Measurements from ENCODE around the gene ITPR3. TPM values are rescaled to one million over a fixed set of nuclear protein-coding genes. Genes with fewer than 3 reads are reported as not detected.

Gene ITPR3
- total RNA-seq, 2 experiments from 2014 or later = 42.6 to 42.9 TPM

- no peak overlapping the region for H3K4me3 Mint-ChIP-seq
- CTCF ChIA-PET = no interaction called here
These were observed 50.0 kb downstream of the ITPR3 start for GRCh38 chr6:33670971-33671743.

GRCh38 chr6:33671744-33672072 lies 50.6 kb downstream of the ITPR3 start:
- Mint-ChIP-seq H3K27me3 (no peaks in the 10 kb centered on the region), H3K9me3 (ENCODE audit: low read depth) (no peaks in the 10 kb centered on the region), H3K27ac (no peak overlapping the region), H3K36me3 (ENCODE audit: low read depth) (peaks cover 42% of the 10 kb centered on the region), H3K4me1 (peaks cover 16% of the 10 kb centered on the region), H3K4me3 (no peak overlapping the region)
- POLR2A ChIA-PET = no interaction called here
- intact Hi-C loops (cut with DNase I, micrococcal nuclease) = no loop called here
- CTCF ChIA-PET = no interaction called here
- DNase-seq (no peak), ATAC-seq (no peak)

More at GRCh38 chr6:33670971-33671743, 50.0 kb downstream of the ITPR3 start:
- Mint-ChIP-seq H3K36me3 (ENCODE audit: low read depth) (peaks cover 38% of the 10 kb centered on the region), H3K27me3 (no peaks in the 10 kb centered on the region), H3K27ac (no peak overlapping the region), H3K4me1 (peaks cover 16% of the 10 kb centered on the region), H3K9me3 (ENCODE audit: low read depth) (no peaks in the 10 kb centered on the region)
- POLR2A ChIA-PET = no interaction called here
- intact Hi-C loops (cut with DNase I, micrococcal nuclease) = no loop called here
- no peak for ATAC-seq
- DNase-seq = peak; percentile 8

- Mint-ChIP-seq H3K36me3 (ENCODE audit: low read depth) (peaks cover 50% of the 10 kb centered on the region), H3K27ac (no peak overlapping the region), H3K4me3 (no peak overlapping the region), H3K4me1 (peaks cover 16% of the 10 kb centered on the region), H3K27me3 (no peaks in the 10 kb centered on the region), H3K9me3 (ENCODE audit: low read depth) (no peaks in the 10 kb centered on the region)
- intact Hi-C loops (cut with DNase I, micrococcal nuclease) = no loop called here
- ATAC-seq (no peak), DNase-seq (no peak)
- CTCF ChIA-PET = interaction anchor here (1.0 kb wide), 1 partner anchor 36 kb away, joined by 3 read pairs; no protein-coding TSS in a partner anchor
- POLR2A ChIA-PET = no interaction called here
These were observed 51.7 kb downstream of the ITPR3 start for GRCh38 chr6:33672808-33673207.

- ChIA-PET CTCF (interaction anchor here (1.0 kb wide), 1 partner anchor 35 kb away, joined by 3 read pairs; no protein-coding TSS in a partner anchor), POLR2A (no interaction called here)
- Mint-ChIP-seq H3K9me3 (ENCODE audit: low read depth) (no peaks in the 10 kb centered on the region), H3K27ac (no peak overlapping the region), H3K27me3 (no peaks in the 10 kb centered on the region), H3K4me1 (peaks cover 6% of the 10 kb centered on the region), H3K4me3 (no peak overlapping the region), H3K36me3 (ENCODE audit: low read depth) (peaks cover 47% of the 10 kb centered on the region)
- ATAC-seq (no peak), DNase-seq (no peak)
- intact Hi-C loops (cut with DNase I, micrococcal nuclease) = no loop called here
These were observed 52.7 kb downstream of the ITPR3 start for GRCh38 chr6:33673851-33674250.

- DNase-seq (no peak), ATAC-seq (no peak)
- Mint-ChIP-seq H3K36me3 (ENCODE audit: low read depth) (peaks cover 52% of the 10 kb centered on the region), H3K4me1 (no peaks in the 10 kb centered on the region), H3K27ac (no peak overlapping the region), H3K27me3 (no peaks in the 10 kb centered on the region), H3K4me3 (no peak overlapping the region), H3K9me3 (ENCODE audit: low read depth) (no peaks in the 10 kb centered on the region)
- CTCF ChIA-PET = no interaction called here
- POLR2A ChIA-PET = no interaction called here
- intact Hi-C loops (cut with DNase I, micrococcal nuclease) = no loop called here
These were observed 54.8 kb downstream of the ITPR3 start for GRCh38 chr6:33675968-33676367.

- ChIA-PET CTCF (no interaction called here), POLR2A (no interaction called here)
- Mint-ChIP-seq H3K4me1 (no peaks in the 10 kb centered on the region), H3K36me3 (ENCODE audit: low read depth) (peaks cover 55% of the 10 kb centered on the region), H3K9me3 (ENCODE audit: low read depth) (no peaks in the 10 kb centered on the region), H3K27ac (no peak overlapping the region), H3K27me3 (no peaks in the 10 kb centered on the region), H3K4me3 (no peak overlapping the region)
- ATAC-seq (no peak), DNase-seq (no peak)
- intact Hi-C loops (cut with DNase I, micrococcal nuclease) = no loop called here
These were observed 55.5 kb downstream of the ITPR3 start for GRCh38 chr6:33676416-33677142.

GRCh38 chr6:33677143-33677660 lies 56.1 kb downstream of the ITPR3 start:
- no peak overlapping the region for H3K27ac Mint-ChIP-seq
- no peaks in the 10 kb centered on the region for H3K9me3 Mint-ChIP-seq (ENCODE audit: low read depth)
- no peak overlapping the region for H3K4me3 Mint-ChIP-seq
- no peaks in the 10 kb centered on the region for H3K27me3 Mint-ChIP-seq
- intact Hi-C loops (cut with DNase I, micrococcal nuclease) = no loop called here
- ATAC-seq = no peak
- H3K36me3 Mint-ChIP-seq (ENCODE audit: low read depth) = peaks cover 49% of the 10 kb centered on the region
- POLR2A ChIA-PET = no interaction called here
- CTCF ChIA-PET = no interaction called here
- H3K4me1 Mint-ChIP-seq = peaks cover under 1% of the 10 kb centered on the region
- no peak for DNase-seq

- intact Hi-C loops (cut with DNase I, micrococcal nuclease) = no loop called here
- ATAC-seq (no peak), DNase-seq (no peak)
- peaks cover 5% of the 10 kb centered on the region for H3K4me1 Mint-ChIP-seq
- H3K36me3 Mint-ChIP-seq (ENCODE audit: low read depth) = peaks cover 48% of the 10 kb centered on the region
- ChIA-PET CTCF (no interaction called here), POLR2A (no interaction called here)
- no peaks in the 10 kb centered on the region for H3K27me3 Mint-ChIP-seq
- no peak overlapping the region for H3K27ac Mint-ChIP-seq
- no peak overlapping the region for H3K4me3 Mint-ChIP-seq
- H3K9me3 Mint-ChIP-seq (ENCODE audit: low read depth) = no peaks in the 10 kb centered on the region
These were observed 56.6 kb downstream of the ITPR3 start for GRCh38 chr6:33677689-33678088.

GRCh38 chr6:33678233-33678931 lies 57.3 kb downstream of the ITPR3 start:
- Mint-ChIP-seq H3K4me1 (peaks cover 12% of the 10 kb centered on the region), H3K27me3 (no peaks in the 10 kb centered on the region), H3K27ac (no peak overlapping the region), H3K9me3 (ENCODE audit: low read depth) (no peaks in the 10 kb centered on the region), H3K36me3 (ENCODE audit: low read depth) (peaks cover 50% of the 10 kb centered on the region), H3K4me3 (no peak overlapping the region)
- POLR2A ChIA-PET = no interaction called here
- DNase-seq (no peak), ATAC-seq (no peak)
- CTCF ChIA-PET = interaction anchor here (1.7 kb wide), 1 partner anchor 22 kb away, joined by 4 read pairs; no protein-coding TSS in a partner anchor
- intact Hi-C loops (cut with DNase I, micrococcal nuclease) = no loop called here

GRCh38 chr6:33678932-33679490 lies 57.9 kb downstream of the ITPR3 start:
- ChIA-PET CTCF (interaction anchor here (1.7 kb wide), 1 partner anchor 22 kb away, joined by 4 read pairs; no protein-coding TSS in a partner anchor), POLR2A (no interaction called here)
- peaks cover 17% of the 10 kb centered on the region for H3K4me1 Mint-ChIP-seq

GRCh38 chr6:33679761-33680160 lies 58.6 kb downstream of the ITPR3 start:
- ChIA-PET POLR2A (no interaction called here), CTCF (interaction anchor here (1.7 kb wide), 1 partner anchor 21 kb away, joined by 4 read pairs; no protein-coding TSS in a partner anchor)
- Mint-ChIP-seq H3K27ac (no peak overlapping the region), H3K9me3 (ENCODE audit: low read depth) (no peaks in the 10 kb centered on the region), H3K27me3 (no peaks in the 10 kb centered on the region), H3K4me1 (peaks cover 17% of the 10 kb centered on the region), H3K4me3 (no peak overlapping the region), H3K36me3 (ENCODE audit: low read depth) (peaks cover 55% of the 10 kb centered on the region)
- intact Hi-C loops (cut with DNase I, micrococcal nuclease) = no loop called here
- DNase-seq (no peak), ATAC-seq (no peak)

More at GRCh38 chr6:33678932-33679490, 57.9 kb downstream of the ITPR3 start:
- Mint-ChIP-seq H3K27me3 (no peaks in the 10 kb centered on the region), H3K27ac (no peak overlapping the region), H3K36me3 (ENCODE audit: low read depth) (peaks cover 54% of the 10 kb centered on the region), H3K4me3 (no peak overlapping the region), H3K9me3 (ENCODE audit: low read depth) (no peaks in the 10 kb centered on the region)
- intact Hi-C loops (cut with DNase I, micrococcal nuclease) = no loop called here
- no peak for DNase-seq
- no peak for ATAC-seq

All from activated CD4-positive, alpha-beta T cell treated with anti-CD3 and anti-CD28 coated beads for 36 hours (primary cell).